Measurements from ENCODE around the gene PANK1. TPM values are rescaled to one million over a fixed set of nuclear protein-coding genes. Genes with fewer than 3 reads are reported as not detected.

PANK1 gene
- total and polyA plus RNA-seq, 9 of the 15 experiments (the other 6 are each of a cell fraction or from before 2014, with no cell fraction given) = 1.7 to 10.7 (median 6.5) TPM

GRCh38 chr10:89643812-89644690 lies 991 bp downstream of the PANK1 start (continued):
- TF ChIP-seq, protein P1, sequence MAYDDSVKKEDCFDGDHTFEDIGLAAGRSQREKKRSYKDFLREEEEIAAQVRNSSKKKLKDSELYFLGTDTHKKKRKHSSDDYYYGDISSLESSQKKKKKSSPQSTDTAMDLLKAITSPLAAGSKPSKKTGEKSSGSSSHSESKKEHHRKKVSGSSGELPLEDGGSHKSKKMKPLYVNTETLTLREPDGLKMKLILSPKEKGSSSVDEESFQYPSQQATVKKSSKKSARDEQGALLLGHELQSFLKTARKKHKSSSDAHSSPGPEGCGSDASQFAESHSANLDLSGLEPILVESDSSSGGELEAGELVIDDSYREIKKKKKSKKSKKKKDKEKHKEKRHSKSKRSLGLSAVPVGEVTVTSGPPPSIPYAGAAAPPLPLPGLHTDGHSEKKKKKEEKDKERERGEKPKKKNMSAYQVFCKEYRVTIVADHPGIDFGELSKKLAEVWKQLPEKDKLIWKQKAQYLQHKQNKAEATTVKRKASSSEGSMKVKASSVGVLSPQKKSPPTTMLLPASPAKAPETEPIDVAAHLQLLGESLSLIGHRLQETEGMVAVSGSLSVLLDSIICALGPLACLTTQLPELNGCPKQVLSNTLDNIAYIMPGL (CRISPR knock-in tag; IDR thresholded peaks at IDR 0.05) = no peak
- TF ChIP-seq ESRRB (CRISPR knock-in tag; IDR thresholded peaks at IDR 0.05; ENCODE audit: borderline replicate concordance) (no peak), ZNF12 (CRISPR knock-in tag; IDR thresholded peaks at IDR 0.05) (no peak), KDM1A (IDR thresholded peaks at IDR 0.05) (peak; percentile 22 to 32; a peak in 1 of 4 replicates), ZNF507 (tag; conservative IDR thresholded peaks at IDR 0.05) (no peak), ZNF41 (CRISPR knock-in tag; conservative IDR thresholded peaks at IDR 0.05) (no peak), BHLHE40 (IDR thresholded peaks at IDR 0.05; ENCODE audit: low read length) (0 out of 2 replicates have a peak, but pooled peaks have one; percentile 44), POLR3A (IDR thresholded peaks at IDR 0.05; ENCODE audit: borderline replicate concordance, extremely low read depth, insufficient read depth, insufficient read length) (no peak), ATF4 (CRISPR knock-in tag; IDR thresholded peaks at IDR 0.05) (no peak), NCOA4 (IDR thresholded peaks at IDR 0.05; ENCODE audit: partially characterized antibody) (no peak), ZNF778 (CRISPR knock-in tag; IDR thresholded peaks at IDR 0.05) (no peak), HLTF (IDR thresholded peaks at IDR 0.05) (no peak), ZNF511 (CRISPR knock-in tag; IDR thresholded peaks at IDR 0.05) (no peak), SAFB2 (IDR thresholded peaks at IDR 0.05; ENCODE audit: borderline replicate concordance, low read depth, low read length, severe bottlenecking) (no peak), PHTF2 (CRISPR knock-in tag; IDR thresholded peaks at IDR 0.05) (no peak)
- TF ChIP-seq, protein P2, sequence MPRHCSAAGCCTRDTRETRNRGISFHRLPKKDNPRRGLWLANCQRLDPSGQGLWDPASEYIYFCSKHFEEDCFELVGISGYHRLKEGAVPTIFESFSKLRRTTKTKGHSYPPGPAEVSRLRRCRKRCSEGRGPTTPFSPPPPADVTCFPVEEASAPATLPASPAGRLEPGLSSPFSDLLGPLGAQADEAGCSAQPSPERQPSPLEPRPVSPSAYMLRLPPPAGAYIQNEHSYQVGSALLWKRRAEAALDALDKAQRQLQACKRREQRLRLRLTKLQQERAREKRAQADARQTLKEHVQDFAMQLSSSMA (CRISPR knock-in tag; IDR thresholded peaks at IDR 0.05) = no peak
- TF ChIP-seq, protein P3, sequence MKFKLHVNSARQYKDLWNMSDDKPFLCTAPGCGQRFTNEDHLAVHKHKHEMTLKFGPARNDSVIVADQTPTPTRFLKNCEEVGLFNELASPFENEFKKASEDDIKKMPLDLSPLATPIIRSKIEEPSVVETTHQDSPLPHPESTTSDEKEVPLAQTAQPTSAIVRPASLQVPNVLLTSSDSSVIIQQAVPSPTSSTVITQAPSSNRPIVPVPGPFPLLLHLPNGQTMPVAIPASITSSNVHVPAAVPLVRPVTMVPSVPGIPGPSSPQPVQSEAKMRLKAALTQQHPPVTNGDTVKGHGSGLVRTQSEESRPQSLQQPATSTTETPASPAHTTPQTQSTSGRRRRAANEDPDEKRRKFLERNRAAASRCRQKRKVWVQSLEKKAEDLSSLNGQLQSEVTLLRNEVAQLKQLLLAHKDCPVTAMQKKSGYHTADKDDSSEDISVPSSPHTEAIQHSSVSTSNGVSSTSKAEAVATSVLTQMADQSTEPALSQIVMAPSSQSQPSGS (CRISPR knock-in tag; IDR thresholded peaks at IDR 0.05) = no peak
- TF ChIP-seq, protein P4, sequence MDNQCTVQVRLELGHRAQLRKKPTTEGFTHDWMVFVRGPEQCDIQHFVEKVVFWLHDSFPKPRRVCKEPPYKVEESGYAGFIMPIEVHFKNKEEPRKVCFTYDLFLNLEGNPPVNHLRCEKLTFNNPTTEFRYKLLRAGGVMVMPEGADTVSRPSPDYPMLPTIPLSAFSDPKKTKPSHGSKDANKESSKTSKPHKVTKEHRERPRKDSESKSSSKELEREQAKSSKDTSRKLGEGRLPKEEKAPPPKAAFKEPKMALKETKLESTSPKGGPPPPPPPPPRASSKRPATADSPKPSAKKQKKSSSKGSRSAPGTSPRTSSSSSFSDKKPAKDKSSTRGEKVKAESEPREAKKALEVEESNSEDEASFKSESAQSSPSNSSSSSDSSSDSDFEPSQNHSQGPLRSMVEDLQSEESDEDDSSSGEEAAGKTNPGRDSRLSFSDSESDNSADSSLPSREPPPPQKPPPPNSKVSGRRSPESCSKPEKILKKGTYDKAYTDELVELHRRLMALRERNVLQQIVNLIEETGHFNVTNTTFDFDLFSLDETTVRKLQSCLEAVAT (IDR thresholded peaks at IDR 0.05) = no peak
